Fibroblast of pulmonary artery (primary cell): ENCODE measurements around the gene LYPD6B.

Experiments
- DNase-seq: peaks from one replicate; pipeline ENCODE4 v3.0.0-alpha.2; 2010; ENCODE audit warnings: low read depth
- H3K4me3 ChIP-seq: replicated peaks from 2 replicates; pipeline ENCODE4 v1.5.1; 2011; ENCODE audit warnings: low read depth, mild to moderate bottlenecking, control low read depth, low read length, moderate library complexity
- TF ChIP-seq, protein P1 (sequence below): IDR thresholded peaks from 2 replicates; pipeline ENCODE4 v1.5.1; 2011; ENCODE audit warnings: mild to moderate bottlenecking, control low read depth, low read length, inconsistent platforms; ENCODE audit errors: missing control alignments

Gene LYPD6B

DNA sequence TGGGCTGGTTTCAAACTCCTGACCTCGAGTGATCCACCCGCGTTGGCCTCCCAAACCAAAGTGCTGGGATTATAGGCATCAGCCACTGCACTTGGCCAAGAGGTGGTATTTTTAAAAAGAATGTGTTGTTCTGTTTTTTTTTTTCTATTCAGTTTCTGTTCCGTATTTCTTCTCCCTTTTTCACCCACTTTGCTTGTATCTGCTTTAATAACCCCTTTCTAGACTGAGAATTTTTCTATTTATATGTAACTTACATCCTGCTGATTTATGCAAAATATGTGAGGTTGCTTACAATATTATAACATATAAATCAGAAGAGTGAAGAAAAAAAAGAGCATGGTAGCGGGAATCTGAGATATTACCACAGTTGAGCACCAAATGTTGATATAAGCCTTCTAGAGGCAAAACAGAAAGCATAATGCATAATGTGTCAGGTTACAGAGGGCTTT, 17.2 kb upstream of the LYPD6B start:
- TF ChIP-seq, protein P1, sequence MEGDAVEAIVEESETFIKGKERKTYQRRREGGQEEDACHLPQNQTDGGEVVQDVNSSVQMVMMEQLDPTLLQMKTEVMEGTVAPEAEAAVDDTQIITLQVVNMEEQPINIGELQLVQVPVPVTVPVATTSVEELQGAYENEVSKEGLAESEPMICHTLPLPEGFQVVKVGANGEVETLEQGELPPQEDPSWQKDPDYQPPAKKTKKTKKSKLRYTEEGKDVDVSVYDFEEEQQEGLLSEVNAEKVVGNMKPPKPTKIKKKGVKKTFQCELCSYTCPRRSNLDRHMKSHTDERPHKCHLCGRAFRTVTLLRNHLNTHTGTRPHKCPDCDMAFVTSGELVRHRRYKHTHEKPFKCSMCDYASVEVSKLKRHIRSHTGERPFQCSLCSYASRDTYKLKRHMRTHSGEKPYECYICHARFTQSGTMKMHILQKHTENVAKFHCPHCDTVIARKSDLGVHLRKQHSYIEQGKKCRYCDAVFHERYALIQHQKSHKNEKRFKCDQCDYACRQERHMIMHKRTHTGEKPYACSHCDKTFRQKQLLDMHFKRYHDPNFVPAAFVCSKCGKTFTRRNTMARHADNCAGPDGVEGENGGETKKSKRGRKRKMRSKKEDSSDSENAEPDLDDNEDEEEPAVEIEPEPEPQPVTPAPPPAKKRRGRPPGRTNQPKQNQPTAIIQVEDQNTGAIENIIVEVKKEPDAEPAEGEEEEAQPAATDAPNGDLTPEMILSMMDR, result no peak
- DNase-seq, result no peak
- no peak overlapping the region for H3K4me3 ChIP-seq

DNA sequence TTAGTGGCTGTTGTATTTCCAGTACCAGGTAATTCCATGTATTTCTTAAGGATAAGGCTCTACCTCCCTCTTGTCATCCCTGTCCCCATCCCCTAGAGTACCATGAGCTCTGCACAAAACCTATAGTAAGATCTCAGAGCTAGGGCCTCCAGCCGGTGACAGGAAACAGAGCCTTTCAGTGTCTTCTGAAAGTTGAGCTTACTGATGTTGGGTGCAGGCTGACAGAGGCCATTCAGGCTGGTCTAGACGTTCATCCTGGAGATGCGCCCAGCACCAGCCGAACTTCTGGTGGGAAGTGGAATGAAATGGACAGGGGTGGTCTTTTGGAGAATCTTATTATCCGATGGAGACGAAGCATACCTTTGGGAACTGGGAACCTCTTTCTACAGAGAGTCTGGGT, 16.7 kb upstream of the LYPD6B start:
- TF ChIP-seq, protein P1, result no peak
- H3K4me3 ChIP-seq, result no peak overlapping the region
- DNase-seq, result no peak

- no peak overlapping the region for H3K4me3 ChIP-seq
- TF ChIP-seq, protein P1, result no peak
- no peak for DNase-seq
These were observed 15.4 kb upstream of the LYPD6B start for GRCh38 chr2:149023091-149023490.

DNA sequence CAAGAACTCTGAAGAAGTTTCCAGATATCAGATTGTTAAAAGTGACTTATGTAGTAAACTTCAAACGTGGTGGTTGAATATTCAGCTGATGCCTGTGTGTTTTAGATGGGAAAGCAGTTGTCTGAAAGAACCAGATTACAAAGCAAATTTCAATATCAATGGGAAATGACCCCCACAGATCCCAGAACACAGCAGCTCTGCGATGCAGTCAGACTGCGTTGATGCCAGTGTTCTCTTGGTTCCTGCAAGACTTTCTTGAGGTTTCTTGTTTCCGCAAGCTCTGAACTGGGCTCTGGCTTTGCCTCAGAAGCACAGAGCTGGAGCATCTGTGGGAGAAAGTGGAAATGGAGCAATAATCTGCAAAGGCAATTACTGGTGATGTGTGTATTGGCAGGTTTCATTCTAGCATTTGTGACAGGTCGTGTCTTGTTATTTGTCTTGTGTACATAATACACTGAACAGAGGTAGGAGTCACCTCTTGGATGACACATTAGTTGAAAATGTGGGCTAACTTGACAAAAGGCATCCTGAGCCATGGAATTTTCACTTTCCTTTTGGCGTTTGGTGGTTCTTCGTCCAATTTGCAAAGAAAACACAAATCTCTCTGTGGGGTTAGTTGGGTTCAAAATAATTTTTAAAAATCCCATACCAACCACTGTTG, 10.8 kb upstream of the LYPD6B start:
- no peak for DNase-seq
- no peak overlapping the region for H3K4me3 ChIP-seq
- TF ChIP-seq, protein P1, result no peak

- H3K4me3 ChIP-seq, result no peak overlapping the region
- no peak for DNase-seq
- TF ChIP-seq, protein P1, result no peak
These were observed 10.1 kb upstream of the LYPD6B start for GRCh38 chr2:149028377-149028776.

DNA sequence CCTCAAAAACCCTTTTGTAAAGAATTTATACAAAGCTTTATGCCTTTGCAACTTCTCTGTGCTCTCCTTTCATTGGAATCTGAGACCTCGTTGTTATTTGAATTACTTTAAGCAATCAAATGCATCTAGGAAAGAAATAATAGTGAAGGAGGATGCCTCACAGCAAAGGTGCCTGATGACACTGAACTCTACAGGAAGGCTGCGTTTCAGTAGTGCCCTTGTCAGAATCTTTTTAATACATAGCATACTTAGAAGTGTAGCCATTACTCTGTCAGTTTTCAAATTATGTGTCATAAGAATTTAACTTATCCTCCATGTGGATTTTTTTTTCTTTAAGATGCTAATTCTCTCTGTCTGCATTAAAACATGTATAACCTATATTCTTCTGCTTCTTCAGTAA, 9.6 kb upstream of the LYPD6B start:
- DNase-seq, result no peak
- TF ChIP-seq, protein P1, result no peak
- no peak overlapping the region for H3K4me3 ChIP-seq
